G401.6 (cell line): ENCODE results near the gene FAM168B.

Experiments used
- FAIRE-seq: peaks from 2 replicates; lab custom pipeline; 2012; peaks lifted over from hg19 to GRCh38; lab: Jason Lieb, UNC

FAM168B gene

DNA sequence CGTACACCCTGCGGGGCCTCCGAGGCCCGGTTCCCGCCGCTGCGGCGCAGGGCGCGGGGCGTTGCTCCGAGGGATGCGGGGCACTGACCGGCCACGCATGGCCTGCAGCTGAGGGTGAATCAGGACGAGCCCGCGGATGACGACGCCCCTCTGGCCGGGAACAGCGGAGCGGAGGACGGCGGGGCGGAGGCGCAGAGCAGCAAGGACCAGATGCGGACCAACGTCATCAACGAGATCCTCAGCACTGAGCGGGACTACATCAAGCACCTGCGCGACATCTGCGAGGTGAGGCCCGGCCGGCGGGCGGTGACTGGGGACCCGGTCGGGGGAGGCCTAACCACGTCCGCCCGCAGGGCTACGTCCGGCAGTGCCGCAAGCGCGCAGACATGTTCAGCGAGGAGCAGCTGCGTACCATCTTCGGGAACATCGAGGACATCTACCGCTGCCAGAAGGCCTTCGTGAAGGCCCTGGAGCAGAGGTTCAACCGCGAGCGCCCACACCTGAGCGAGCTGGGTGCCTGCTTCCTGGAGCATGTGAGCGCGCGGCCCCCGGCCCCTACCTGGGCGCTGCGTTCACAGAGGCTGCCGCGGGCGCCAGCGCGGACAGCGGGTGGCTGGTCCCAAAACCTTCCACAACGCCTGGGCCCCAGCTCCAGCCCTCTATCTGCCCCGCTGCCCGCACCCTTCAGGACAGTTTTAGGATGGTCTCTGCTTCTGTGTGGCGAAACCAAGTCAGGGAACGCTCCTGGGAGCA is 53.2 kb downstream of the FAM168B start:
- no peak for FAIRE-seq

GRCh38 chr2:131039535-131039907 is 53.7 kb downstream of the FAM168B start:
- no peak for FAIRE-seq

GRCh38 chr2:131039101-131039440 is 54.2 kb downstream of the FAM168B start:
- no peak for FAIRE-seq

DNA sequence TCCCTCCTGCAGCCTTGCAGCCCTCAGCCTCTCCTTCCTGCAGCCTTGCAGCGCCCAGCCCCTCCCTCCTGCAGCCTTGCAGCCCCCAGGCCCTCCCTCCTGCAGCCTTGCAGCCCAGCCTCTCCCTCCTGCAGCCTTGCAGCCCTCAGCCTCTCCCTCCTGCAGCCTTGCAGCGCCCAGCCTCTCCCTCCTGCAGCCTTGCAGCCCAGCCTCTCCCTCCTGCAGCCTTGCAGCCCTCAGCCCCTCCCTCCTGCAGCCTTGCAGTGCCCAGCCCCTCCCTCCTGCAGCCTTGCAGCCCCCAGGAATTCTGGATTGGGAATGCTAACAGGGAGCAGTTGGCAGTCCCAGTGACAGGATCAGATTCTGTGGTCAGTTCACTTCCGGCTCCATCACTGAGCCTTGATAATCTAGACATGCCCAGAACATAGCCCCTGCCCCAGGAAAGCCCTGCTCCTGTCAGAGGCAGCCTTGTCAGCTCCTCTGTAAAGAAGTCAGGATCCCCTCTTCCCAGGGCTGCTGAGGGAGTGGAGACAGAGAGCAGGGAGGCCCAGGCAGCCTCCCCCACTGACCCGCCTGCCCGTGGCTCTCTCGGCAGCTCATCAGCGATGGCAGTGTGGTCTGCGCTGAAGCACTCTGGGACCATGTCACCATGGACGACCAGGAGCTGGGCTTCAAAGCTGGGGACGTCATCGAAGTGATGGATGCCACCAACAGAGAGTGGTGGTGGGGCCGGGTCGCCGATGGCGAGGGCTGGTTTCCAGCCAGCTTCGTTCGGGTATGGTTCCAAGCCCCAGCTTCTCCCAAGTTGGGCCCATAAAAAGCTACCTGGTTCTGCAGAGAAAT is 54.8 kb downstream of the FAM168B start:
- no peak for FAIRE-seq

DNA sequence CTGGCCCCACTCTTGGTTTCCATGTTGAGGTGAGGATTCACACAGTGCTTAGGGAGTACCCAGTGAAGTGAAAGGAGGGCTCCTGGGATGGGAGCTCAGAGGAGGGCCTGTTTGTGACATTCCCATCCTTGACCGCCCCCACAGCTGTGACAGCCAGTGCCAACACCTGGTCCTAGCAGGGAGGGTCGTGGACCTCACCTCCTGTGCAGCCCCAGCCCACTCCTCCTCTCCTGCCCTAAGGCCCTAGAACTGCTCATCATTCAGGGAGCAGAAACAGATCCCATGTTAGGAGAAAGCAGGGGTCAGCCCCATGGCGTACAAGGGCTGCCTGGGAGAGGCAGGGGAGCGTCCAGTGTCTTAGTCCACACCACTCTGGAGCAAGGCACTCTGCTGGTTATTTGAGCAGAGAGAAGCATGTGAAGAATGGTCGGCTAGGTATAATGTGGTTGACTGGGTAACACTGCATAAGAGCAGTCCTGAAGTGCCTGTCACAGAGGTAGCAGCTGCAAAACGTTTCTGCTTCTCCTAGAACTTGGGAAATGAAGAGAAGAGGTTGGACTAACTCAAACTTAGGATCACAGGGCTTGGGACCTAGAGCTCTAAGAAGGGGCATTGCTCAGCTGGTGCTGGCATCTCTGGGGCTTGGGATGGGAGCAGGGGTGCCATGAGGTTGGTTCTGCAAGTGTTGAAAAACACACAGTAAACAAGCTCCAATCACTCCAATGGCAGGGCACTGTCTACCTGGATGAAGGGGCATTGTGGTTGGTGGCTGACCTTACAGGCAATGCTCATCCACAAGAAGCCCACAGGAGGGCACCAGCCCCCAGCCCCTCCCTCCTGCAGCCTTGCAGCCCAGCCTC is 55.6 kb downstream of the FAM168B start:
- FAIRE-seq, result no peak

GRCh38 chr2:131036696-131037397 is 56.4 kb downstream of the FAM168B start:
- FAIRE-seq, result no peak

DNA sequence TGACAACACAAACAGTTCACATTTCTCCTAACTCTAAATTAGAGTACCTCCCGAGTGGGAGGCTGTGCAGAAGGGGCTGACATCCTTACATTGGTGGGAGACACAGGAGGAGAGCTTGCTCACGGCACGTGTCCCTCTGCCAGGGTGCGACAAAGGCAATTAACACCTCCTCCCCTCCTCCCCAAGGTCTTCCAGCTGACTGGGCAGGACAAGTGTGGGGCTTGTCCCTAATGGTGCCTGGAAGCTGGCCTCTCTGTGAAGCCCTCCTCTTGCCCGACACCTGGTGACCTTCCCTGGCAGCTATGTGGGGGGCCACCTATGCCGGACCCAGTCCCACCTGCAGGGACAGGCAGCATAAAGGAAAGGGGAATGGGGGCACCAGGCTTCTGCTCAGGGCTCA is 57.0 kb downstream of the FAM168B start:
- FAIRE-seq, result no peak

- FAIRE-seq, result no peak
Observed at GRCh38 chr2:131035826-131036231, 57.4 kb downstream of the FAM168B start.

GRCh38 chr2:131035112-131035825 is 58.0 kb downstream of the FAM168B start:
- FAIRE-seq, result no peak

DNA sequence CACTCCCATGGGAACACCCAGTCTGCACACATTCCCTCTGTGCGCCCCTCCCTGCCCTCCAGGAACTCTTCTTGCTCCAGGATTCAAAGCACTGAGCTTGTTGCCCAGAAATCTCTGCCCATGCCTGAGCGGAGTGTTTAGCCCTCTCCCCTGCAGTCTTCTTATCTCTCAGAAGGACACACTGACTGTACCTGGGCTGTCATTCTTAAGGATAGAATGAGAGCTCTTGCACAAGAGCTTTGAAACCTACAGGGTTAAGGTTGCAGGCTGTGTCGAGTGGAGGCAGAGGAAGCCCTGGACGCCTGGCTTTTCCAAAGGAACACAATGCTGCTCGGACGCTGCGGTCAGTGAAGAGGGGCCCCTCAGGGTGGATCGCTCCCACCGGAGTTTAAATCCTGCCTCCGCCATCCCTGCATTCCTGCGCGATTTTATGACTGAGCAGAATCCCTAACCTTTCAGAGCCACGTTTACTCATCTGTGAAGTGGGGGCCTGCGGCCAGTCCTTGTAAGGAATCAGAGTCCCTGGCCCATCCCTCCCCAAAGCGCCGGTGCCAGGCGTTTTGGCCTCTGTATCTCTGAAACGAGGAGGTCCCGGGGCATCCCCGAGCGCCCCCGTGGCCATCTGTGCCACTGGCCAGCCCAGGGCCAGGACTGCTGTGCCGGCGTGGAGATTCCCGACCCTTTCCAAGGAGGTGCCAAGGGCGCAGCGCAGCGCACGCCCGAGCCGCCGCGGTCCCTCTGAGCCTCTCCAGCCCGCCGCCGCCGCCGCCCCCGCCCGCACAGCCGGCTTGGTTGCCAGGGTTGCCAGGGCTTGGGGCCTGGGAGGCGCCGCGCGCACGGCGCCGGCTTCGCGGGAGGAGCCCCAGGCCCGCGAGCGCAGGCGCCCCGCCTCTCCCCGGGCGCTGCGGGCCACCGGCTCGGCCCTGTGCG is 58.9 kb downstream of the FAM168B start:
- no peak for FAIRE-seq

GRCh38 chr2:131033786-131034121 is 59.5 kb downstream of the FAM168B start:
- FAIRE-seq, result no peak

DNA sequence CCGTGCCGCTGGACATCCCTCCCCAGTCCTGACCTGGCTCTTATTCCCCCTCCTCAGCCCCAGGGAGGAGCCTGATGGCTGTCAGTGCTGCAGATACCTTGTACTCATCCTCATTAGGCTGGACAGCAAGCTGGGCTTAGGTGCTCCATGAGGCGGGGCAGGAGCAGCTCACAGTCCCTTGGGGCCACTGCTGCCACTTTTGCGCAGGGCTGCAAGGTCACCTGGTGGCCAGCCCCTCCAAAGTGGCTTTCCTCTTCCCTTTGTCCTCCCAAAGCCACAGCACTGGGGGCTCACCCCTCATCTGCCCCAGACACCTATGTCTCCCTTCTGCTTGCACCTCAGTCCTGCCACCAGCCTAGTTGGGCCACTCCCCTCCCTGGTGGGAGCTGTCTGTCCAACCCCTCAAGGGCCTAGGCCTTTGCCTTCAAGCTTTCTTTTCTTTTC is 60.8 kb downstream of the FAM168B start:
- no peak for FAIRE-seq

DNA sequence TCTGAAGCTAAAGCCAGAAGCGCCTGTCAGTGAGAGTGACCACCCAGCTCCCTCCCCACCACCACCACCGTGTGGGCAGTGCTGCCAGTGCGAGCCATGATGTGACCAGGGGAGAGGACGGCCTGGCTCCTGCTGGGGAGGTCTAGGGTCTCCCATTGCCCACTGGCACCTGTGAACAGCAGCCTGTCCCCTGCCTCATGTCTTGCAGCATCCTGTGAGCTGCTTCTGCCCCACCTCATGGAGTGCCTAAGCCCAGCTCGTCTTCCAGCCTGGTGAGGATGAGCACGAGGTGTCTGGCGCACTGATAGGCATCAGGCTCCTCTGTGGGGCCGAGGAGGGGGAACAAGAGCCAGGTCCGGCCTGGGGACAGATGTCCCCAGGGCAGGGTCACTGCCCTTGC is 61.4 kb downstream of the FAM168B start:
- FAIRE-seq, result no peak

- FAIRE-seq, result no peak
Observed at GRCh38 chr2:131031431-131031841, 61.8 kb downstream of the FAM168B start.

GRCh38 chr2:131030478-131030971 is 62.7 kb downstream of the FAM168B start:
- no peak for FAIRE-seq

DNA sequence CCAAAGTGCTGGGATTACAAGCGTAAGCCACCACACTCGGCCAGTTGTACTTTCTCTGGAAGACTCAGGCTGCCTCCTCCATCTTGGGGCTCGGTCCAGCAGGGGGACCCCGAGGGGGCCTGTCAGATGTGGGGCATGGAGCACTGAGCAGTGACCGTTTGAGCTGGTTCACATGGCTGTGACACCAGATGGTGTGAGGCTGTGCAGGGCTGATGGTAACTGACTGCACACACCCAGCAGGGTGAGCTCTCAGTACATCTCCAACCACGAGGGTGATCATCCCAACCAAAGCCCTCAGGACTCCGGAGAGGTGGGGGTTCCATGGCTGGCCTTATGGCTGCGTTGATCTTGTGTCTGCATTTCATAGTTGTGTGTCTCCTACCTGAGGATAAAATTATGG is 63.4 kb downstream of the FAM168B start:
- FAIRE-seq, result no peak

GRCh38 chr2:131027566-131028528 is 65.4 kb downstream of the FAM168B start:
- FAIRE-seq, result no peak

DNA sequence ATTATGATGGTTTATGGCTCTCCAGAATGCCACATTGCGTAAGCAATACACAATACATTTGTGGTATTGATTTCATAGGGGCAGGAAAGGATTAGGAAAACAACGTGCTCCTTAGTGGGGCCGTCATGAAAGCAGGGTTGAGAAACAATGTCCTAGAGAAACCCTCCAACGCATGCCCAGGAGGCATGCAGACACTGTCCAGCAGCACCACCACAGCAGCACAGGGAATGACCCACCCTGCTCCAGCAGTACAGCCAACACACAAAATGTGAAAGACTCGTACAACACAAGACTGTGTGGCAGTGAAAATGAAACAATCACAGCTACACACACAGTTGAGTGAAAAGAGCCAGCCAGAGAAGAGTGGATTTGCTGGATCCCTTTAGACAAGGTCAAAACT is 66.3 kb downstream of the FAM168B start:
- no peak for FAIRE-seq

- no peak for FAIRE-seq
Observed at GRCh38 chr2:131023758-131024157, 69.5 kb downstream of the FAM168B start.
